ACC112 (cell line): ENCODE data around the gene RNASEH2C.
"Not testable (repeated sequence)": the region's sequence is repeated elsewhere in the genome, so short reads cannot be mapped to it uniquely, and the experiment has no call there.

Source experiments
- H2AFZ ChIP-seq: fragments of 200-600 bp; sonication (generic); one replicate; pipeline ENCODE4 v1.6.0; 2017; ENCODE audit warnings: antibody characterized with exemption, low read length; ENCODE audit not compliant: unreplicated experiment
- H3K27ac ChIP-seq: fragments of 200-600 bp; sonication (generic); 2 replicates; pipeline ENCODE4 v1.5.1; 2014; ENCODE audit warnings: low read depth, mild to moderate bottlenecking, antibody characterized with exemption, low read length, moderate library complexity
- H3K27me3 ChIP-seq: fragments of 200-600 bp; sonication (generic); 2 replicates; pipeline ENCODE4 v1.6.1; 2014; ENCODE audit warnings: mild to moderate bottlenecking, antibody characterized with exemption, low read length, moderate library complexity, mixed read lengths; ENCODE audit not compliant: insufficient read depth
- H3K36me3 ChIP-seq: fragments of 200-600 bp; sonication (generic); 2 replicates; pipeline ENCODE4 v1.6.1; 2016; ENCODE audit warnings: mild to moderate bottlenecking, antibody characterized with exemption, low read length, moderate library complexity, mixed read lengths; ENCODE audit not compliant: insufficient read depth
- H3K4me1 ChIP-seq: fragments of 200-600 bp; sonication (generic); one replicate; pipeline ENCODE4 v1.6.1; 2016; ENCODE audit warnings: low read length, mixed read lengths; ENCODE audit not compliant: insufficient read depth, unreplicated experiment, control insufficient read depth
- H3K4me3 ChIP-seq: fragments of 200-600 bp; sonication (generic); 2 replicates; pipeline ENCODE4 v1.5.1; 2014; ENCODE audit warnings: mild to moderate bottlenecking, low read depth, low read length
- H3K79me2 ChIP-seq: fragments of 200-600 bp; sonication (generic); one replicate; pipeline ENCODE4 v1.6.0; 2016; ENCODE audit warnings: low read length; ENCODE audit not compliant: control insufficient read depth, unreplicated experiment, insufficient read depth

RNASEH2C gene

GRCh38 chr11:65708451-65708850 is 12.1 kb downstream of the RNASEH2C start:
- no peak overlapping the region for H2AFZ ChIP-seq
- peaks cover 18% of the 10 kb centered on the region for H3K4me1 ChIP-seq
- no peak overlapping the region for H3K4me3 ChIP-seq
- H3K79me2 ChIP-seq: peaks cover 9% of the 10 kb centered on the region
- peaks cover 4% of the 10 kb centered on the region for H3K36me3 ChIP-seq
- no peak overlapping the region for H3K27ac ChIP-seq
- H3K27me3 ChIP-seq: no peaks in the 10 kb centered on the region

GRCh38 chr11:65707002-65707401 is 13.6 kb downstream of the RNASEH2C start:
- not testable (repeated sequence) for H3K36me3 ChIP-seq, H2AFZ ChIP-seq, H3K27me3 ChIP-seq, H3K4me3 ChIP-seq, H3K79me2 ChIP-seq, H3K27ac ChIP-seq
- peaks cover 11% of the 10 kb centered on the region for H3K4me1 ChIP-seq

GRCh38 chr11:65706303-65706763 is 14.3 kb downstream of the RNASEH2C start:
- H3K4me1 ChIP-seq: peaks cover 11% of the 10 kb centered on the region
- not testable (repeated sequence) for H3K36me3 ChIP-seq, H2AFZ ChIP-seq, H3K27ac ChIP-seq, H3K27me3 ChIP-seq, H3K79me2 ChIP-seq, H3K4me3 ChIP-seq

- no peaks in the 10 kb centered on the region for H3K4me1 ChIP-seq
- no peak overlapping the region for H3K27ac ChIP-seq
- peaks cover 17% of the 10 kb centered on the region for H3K27me3 ChIP-seq
- no peak overlapping the region for H2AFZ ChIP-seq
- H3K36me3 ChIP-seq: no peaks in the 10 kb centered on the region
- no peak overlapping the region for H3K4me3 ChIP-seq
- no peaks in the 10 kb centered on the region for H3K79me2 ChIP-seq
These were observed 16.8 kb downstream of the RNASEH2C start for GRCh38 chr11:65703846-65704245.

GRCh38 chr11:65701686-65702085 is 18.9 kb downstream of the RNASEH2C start:
- no peaks in the 10 kb centered on the region for H3K79me2 ChIP-seq
- H3K27me3 ChIP-seq: peaks cover 17% of the 10 kb centered on the region

GRCh38 chr11:65700399-65700798 is 20.2 kb downstream of the RNASEH2C start:
- Histone ChIP-seq H3K36me3 (no peaks in the 10 kb centered on the region), H3K4me1 (no peaks in the 10 kb centered on the region), H3K79me2 (no peaks in the 10 kb centered on the region)

More at GRCh38 chr11:65701686-65702085, 18.9 kb downstream of the RNASEH2C start:
- no peak overlapping the region for H3K4me3 ChIP-seq
- H2AFZ ChIP-seq: no peak overlapping the region
- no peaks in the 10 kb centered on the region for H3K4me1 ChIP-seq
- H3K36me3 ChIP-seq: no peaks in the 10 kb centered on the region
- H3K27ac ChIP-seq: no peak overlapping the region

GRCh38 chr11:65699306-65699705 is 21.3 kb downstream of the RNASEH2C start:
- H3K27ac ChIP-seq: no peak overlapping the region
- no peaks in the 10 kb centered on the region for H3K4me1 ChIP-seq
- no peak overlapping the region for H3K4me3 ChIP-seq
- peaks cover 17% of the 10 kb centered on the region for H3K27me3 ChIP-seq
- no peaks in the 10 kb centered on the region for H3K36me3 ChIP-seq
- H3K79me2 ChIP-seq: no peaks in the 10 kb centered on the region
- no peak overlapping the region for H2AFZ ChIP-seq

More at GRCh38 chr11:65700399-65700798, 20.2 kb downstream of the RNASEH2C start:
- Histone ChIP-seq H2AFZ (no peak overlapping the region), H3K4me3 (no peak overlapping the region), H3K27ac (no peak overlapping the region), H3K27me3 (peaks cover 17% of the 10 kb centered on the region)

GRCh38 chr11:65698205-65698604 is 22.4 kb downstream of the RNASEH2C start:
- H3K27ac ChIP-seq: no peak overlapping the region
- no peaks in the 10 kb centered on the region for H3K36me3 ChIP-seq
- H3K4me3 ChIP-seq: no peak overlapping the region
- H3K27me3 ChIP-seq: peaks cover 20% of the 10 kb centered on the region
- no peak overlapping the region for H2AFZ ChIP-seq
- H3K79me2 ChIP-seq: no peaks in the 10 kb centered on the region
- no peaks in the 10 kb centered on the region for H3K4me1 ChIP-seq

GRCh38 chr11:65696802-65697552 is 23.6 kb downstream of the RNASEH2C start:
- no peak overlapping the region for H3K27ac ChIP-seq
- H3K4me1 ChIP-seq: no peaks in the 10 kb centered on the region
- H3K27me3 ChIP-seq: peaks cover 20% of the 10 kb centered on the region
- H3K79me2 ChIP-seq: no peaks in the 10 kb centered on the region
- no peak overlapping the region for H3K4me3 ChIP-seq
- H2AFZ ChIP-seq: no peak overlapping the region
- no peaks in the 10 kb centered on the region for H3K36me3 ChIP-seq

- Histone ChIP-seq H3K27ac (no peak overlapping the region), H3K79me2 (no peaks in the 10 kb centered on the region), H3K4me1 (no peaks in the 10 kb centered on the region), H3K4me3 (no peak overlapping the region), H2AFZ (no peak overlapping the region), H3K27me3 (peaks cover 15% of the 10 kb centered on the region), H3K36me3 (no peaks in the 10 kb centered on the region)
These were observed 24.9 kb downstream of the RNASEH2C start for GRCh38 chr11:65695459-65696241.
